GM23248 (cell line): ENCODE data around the gene CR1.
"Not testable (repeated sequence)": the region's sequence is repeated elsewhere in the genome, so short reads cannot be mapped to it uniquely, and the experiment has no call there.

Experiments
- EZH2 ChIP-seq: fragments of 200-600 bp; sonication (generic); IDR thresholded peaks from 2 replicates; pipeline ENCODE4 v1.6.1; 2018; ENCODE audit warnings: antibody characterized with exemption, mild to moderate bottlenecking; ENCODE audit not compliant: insufficient read depth, poor library complexity, severe bottlenecking
- EZH2phosphoT487 ChIP-seq: fragments of 200-600 bp; sonication (generic); IDR thresholded peaks from 2 replicates; pipeline ENCODE4 v1.6.1; 2018; ENCODE audit warnings: antibody characterized with exemption, moderate library complexity, mild to moderate bottlenecking, low read depth; ENCODE audit not compliant: insufficient read depth

DNA sequence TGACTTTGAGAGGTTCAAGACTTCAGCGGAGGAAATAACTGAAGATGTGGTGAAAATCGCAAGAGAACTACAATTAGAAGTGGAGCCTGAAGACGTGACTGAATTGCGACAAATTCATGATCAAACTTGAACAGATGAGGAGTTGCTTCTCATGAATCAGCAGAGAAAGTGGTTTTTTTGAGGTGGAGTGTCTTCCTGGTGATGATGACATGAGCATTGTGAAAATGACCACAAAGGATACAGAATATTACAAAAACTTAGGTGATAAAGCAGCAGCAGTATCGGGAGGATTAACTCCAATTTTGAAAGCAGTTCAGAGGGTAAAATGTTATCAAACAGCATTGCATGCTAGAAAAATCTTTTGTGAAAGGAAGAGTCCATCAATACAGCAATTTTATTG lies 76.0 kb downstream of the CR1 start:
- not testable (repeated sequence) for TF ChIP-seq EZH2, EZH2phosphoT487
